Subcutaneous adipose tissue (tissue), 4 donors: Measurements from ENCODE around the gene SFXN5. TPM values are rescaled to one million over a fixed set of nuclear protein-coding genes. Genes with fewer than 3 reads are reported as not detected.

Experiments
- total RNA-seq, 4 donors: library from RNA; depleted of rRNA; stranded (reverse); fragments of >200 nt; gene quantifications; one replicate each; pipeline ENCODE4 v1.1.0, GENCODE V29; 2016
- TF ChIP-seq, protein P1 (sequence below): fragments of 450-650 bp; IDR thresholded peaks from one replicate; pipeline ENCODE4 v1.5.1; 2016; ENCODE audit warnings: low read depth, mild to moderate bottlenecking, control low read depth, antibody characterized with exemption, moderate library complexity

SFXN5 gene
- total RNA-seq, 4 donors from 2014 or later: 5.1 to 8.9 (median 7.6) TPM

DNA sequence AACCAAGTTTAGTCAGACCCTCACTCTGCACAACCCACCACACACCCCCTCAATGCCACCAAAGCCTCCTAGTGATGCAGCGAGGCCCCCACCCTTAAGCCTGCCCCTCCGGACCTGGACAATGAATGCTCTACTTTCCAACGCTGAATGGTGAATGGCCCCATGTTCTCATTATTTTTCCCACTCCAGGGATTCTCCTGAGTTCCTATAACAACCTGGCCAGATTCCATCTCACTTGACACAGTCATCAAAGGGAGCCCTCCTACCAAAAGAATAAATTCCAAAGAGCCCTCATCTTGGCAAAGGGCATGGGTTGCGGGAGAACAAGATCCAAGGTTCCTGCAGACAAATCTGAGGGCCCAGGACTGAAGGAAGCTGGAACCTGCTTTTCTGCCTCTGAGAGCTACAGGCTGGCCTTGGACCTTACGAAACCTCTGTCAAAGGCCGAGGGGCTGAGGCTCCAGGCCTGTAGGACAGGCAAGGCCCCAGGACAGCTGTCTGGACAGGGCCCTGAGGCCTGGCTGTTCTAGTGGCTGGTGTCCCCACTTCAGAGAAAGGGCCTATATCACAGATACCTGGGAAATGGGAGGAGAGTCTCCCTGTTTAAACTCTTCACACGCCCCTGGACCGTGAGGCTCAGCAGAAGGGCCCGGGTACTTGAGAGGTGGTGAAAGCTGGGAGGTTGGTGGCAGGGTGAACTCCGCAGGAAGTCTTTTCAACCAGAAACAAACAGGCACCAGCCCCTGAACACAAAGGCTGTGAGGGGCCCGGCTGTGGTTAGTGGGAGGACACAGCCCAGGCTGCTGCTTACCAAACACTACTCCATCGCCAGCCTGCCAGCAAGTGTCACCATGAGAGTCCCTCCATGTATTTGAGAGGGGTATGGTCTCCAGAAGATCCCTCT lies 27.3 kb downstream of the SFXN5 start:
- TF ChIP-seq, protein P1, sequence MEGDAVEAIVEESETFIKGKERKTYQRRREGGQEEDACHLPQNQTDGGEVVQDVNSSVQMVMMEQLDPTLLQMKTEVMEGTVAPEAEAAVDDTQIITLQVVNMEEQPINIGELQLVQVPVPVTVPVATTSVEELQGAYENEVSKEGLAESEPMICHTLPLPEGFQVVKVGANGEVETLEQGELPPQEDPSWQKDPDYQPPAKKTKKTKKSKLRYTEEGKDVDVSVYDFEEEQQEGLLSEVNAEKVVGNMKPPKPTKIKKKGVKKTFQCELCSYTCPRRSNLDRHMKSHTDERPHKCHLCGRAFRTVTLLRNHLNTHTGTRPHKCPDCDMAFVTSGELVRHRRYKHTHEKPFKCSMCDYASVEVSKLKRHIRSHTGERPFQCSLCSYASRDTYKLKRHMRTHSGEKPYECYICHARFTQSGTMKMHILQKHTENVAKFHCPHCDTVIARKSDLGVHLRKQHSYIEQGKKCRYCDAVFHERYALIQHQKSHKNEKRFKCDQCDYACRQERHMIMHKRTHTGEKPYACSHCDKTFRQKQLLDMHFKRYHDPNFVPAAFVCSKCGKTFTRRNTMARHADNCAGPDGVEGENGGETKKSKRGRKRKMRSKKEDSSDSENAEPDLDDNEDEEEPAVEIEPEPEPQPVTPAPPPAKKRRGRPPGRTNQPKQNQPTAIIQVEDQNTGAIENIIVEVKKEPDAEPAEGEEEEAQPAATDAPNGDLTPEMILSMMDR: no peak

DNA sequence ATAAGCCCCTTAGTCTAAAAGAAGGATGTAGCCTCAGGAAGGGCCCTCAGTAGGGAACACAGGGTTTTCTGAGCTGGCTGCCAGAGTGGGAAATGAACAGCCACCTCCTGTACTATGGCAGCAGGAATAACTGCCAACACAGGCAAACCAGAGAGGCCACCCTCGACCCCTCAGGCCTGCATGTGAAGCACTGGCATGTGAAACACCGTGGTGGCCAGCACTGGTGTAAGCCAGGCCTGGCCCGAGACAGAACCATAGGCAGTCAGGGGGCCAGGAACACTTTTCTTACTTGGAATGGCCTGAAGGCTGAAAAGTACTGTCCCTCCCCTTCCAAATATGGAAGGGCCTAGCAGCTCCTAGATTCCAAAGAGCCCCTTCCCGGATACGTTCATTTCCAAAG lies 28.2 kb downstream of the SFXN5 start:
- TF ChIP-seq, protein P1: no peak

DNA sequence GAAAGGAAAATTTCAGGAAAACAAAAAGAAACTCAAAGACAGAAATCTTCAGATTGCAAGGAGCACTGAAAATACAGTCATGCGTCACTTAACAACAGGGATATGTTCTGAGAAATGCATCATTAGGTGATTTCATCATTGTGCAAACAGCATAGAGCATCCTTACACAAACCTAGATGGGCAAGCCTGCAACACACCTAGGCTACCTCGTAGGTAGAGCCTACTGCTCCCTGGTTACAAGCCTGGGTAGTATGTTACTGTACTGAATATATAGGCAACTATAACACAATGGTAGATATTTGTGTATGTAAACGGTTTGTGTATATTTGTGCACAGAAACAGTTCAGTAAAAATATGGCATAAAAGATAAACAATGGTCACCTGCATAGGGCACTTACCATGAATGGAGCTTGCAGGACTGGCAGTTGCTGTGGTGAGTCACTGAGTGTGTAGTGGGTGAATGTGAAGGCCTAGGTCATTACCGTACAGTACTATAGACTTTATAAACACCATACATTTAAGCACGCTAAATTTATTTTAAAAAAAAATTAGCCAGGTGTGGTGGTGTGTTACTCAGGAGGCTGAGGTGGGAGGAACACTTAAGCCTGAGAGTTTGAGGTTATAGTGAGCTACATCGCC lies 33.4 kb downstream of the SFXN5 start:
- TF ChIP-seq, protein P1: no peak

DNA sequence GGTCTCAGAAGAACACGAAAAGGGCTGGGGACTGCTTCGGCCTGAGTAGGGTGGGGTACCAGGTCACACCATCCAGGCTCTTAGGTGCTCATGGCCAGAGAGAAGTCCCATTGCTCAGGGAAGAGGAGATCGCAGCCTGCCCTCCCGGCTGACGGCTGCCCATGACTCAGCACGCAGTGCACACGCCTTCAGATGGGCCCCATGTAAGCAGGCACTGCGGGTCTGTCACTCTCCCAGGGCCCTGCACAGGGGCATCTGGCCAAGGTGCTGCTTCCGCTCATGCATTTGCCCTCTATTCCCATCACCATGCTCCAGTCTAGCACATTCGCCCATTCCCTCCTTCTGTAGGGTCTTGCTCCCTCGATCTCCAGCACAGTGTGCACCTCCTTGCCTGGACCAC lies 34.7 kb downstream of the SFXN5 start:
- TF ChIP-seq, protein P1: no peak

DNA sequence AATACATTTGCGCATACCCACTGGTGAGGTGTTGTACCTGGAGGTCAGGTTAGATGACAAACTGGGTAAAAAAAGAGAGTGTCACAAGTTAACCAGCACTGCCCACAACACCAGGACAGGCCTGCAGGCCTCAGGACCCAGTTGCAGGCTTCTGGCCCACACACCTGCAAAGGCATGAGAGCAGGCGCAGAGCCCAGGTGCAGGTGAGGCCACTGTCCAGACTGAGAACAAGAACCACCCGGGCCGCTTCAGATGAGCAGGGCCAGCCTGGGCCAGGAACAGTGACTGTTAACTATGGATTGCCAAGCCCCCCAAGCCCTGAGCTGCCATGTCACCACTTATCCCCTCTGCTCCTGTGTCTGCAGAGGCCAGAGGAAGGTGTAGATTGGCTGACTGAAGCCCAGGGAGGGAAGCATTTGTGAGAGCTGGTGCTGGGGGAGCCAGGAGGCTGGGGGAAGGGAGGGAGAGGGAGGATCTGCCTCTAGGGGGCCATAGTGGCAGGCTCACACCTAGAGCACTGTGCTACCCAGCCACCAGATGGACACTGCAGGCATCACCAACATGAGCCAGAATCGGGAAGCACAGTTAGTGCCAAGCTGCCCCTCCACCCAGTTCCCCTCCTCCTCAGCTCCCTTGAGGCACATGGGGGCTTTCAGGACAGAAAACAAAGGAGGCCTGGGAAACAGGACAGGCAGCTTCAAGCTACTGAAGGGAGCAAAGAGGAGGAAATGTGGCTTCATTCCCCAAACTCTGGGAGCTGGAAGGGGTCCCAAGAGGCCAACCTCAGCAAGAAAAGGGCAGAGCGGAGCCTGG lies 35.4 kb downstream of the SFXN5 start:
- TF ChIP-seq, protein P1: no peak

DNA sequence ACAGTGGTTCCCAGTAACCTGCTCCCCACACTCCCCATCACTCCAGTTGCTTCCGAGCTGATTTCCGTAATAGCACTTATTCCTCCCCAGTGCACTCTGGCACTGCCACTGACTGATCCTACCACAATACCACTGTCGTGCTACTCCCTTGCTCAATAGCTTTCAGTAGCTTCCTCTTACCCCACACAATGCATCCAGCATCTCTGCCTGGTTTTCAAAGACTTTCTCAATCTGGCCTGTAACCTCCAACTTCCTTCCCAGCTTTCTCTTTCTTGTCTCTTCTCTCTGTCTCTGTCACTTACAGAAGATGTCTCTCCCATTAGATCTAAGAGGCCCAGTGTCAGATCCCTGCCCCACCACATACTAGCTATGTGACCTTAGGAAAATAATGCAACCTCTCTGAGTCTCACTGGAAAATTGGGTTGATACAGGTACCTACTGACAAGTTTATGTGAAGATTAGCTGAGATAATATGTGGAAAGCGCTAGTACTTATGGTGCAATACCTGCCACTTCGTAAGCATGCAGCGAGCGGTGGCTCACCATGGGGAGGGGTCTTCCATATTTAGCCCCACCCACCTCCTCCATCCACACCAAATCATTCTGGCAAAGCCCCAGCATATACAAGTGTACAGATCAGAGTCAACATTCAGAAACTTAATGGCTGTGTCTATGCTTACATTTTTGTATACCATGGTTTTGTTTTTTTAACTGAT lies 36.7 kb downstream of the SFXN5 start:
- TF ChIP-seq, protein P1: no peak
